K562 (cell line): ENCODE data around the gene VPS26A. TPM values are rescaled to one million over a fixed set of nuclear protein-coding genes. Genes with fewer than 3 reads are reported as not detected.

ENCODE experiments used
- ATAC-seq: fragments of 200-7000 bp; cut with Tn5 transposase; 3 replicates; pipeline ENCODE4 v1.9.1; 2020; ENCODE audit warnings: moderate library complexity
- BruUV-seq: library from RNA; stranded (reverse); fragments of 400-500 nt; replicated peaks from 2 replicates; lab custom pipeline; 2021; lab: Mats Ljungman, UMichigan
- CTCF ChIA-PET: fragments of 300-600 bp; formaldehyde crosslinking; extraction: SDS; loops from one replicate; lab custom pipeline; 2021; ENCODE audit warnings: low intra/inter-chr PET ratio; lab: Yijun Ruan, JAX
- POLR2A ChIA-PET: fragments of 300-600, 350-650 bp; sonication (Branson Sonifier 250); formaldehyde crosslinking; extraction: SDS; loops from one replicate; lab custom pipeline; 2021; ENCODE audit warnings: antibody characterized with exemption, inconsistent platforms; lab: Yijun Ruan, JAX
- DNase-seq, 4 experiments: peaks; one replicate each; pipeline versions ENCODE4 v3.0.0 to v3.0.0-alpha.2; 2011 to 2018; ENCODE audit warnings: low spot score in 3 of 4, mixed read lengths in 3 of 4; ENCODE audit errors: extremely low read depth in 1 of 4
- FAIRE-seq: peaks from 2 replicates; lab custom pipeline; 2011; peaks lifted over from hg19 to GRCh38; lab: Jason Lieb, UNC
- H2AFZ ChIP-seq: 2 replicates; pipeline ENCODE4 v1.6.0; 2011; ENCODE audit warnings: low read depth, low read length, control low read depth, inconsistent platforms
- H3K27ac ChIP-seq: fragments of 200-600 bp; 3 replicates; pipeline ENCODE4 v1.8.0; 2011; ENCODE audit warnings: low read depth, mild to moderate bottlenecking, control low read depth, inconsistent platforms, low read length, moderate library complexity, mixed read lengths; ENCODE audit errors: extremely low read depth
- H3K27me3 ChIP-seq, 2 experiments: fragments of 300-600 bp in 1 of 2; 2 replicates in 1 of 2; 3 replicates in 1 of 2; pipeline versions ENCODE4 v1.6.0 to v1.8.0; 2011; ENCODE audit warnings: inconsistent platforms in 2 of 2, low read length in 2 of 2, mild to moderate bottlenecking in 1 of 2, mixed read lengths in 1 of 2, moderate library complexity in 1 of 2; ENCODE audit not compliant: control insufficient read depth in 2 of 2, insufficient read depth in 2 of 2
- H3K36me3 ChIP-seq: fragments of 300-600 bp; 3 replicates; pipeline ENCODE4 v1.8.0; 2011; ENCODE audit warnings: mild to moderate bottlenecking, low read length, inconsistent platforms; ENCODE audit not compliant: control insufficient read depth, insufficient read depth
- H3K4me1 ChIP-seq, 2 experiments: fragments of 200-600 bp in 1 of 2; replicated peaks in 1 of 2; 2 replicates in 1 of 2; 3 replicates in 1 of 2; pipeline versions ENCODE4 v1.5.1 to v1.8.0; 2011; ENCODE audit warnings: inconsistent platforms in 2 of 2, low read length in 2 of 2, mild to moderate bottlenecking in 1 of 2, mixed read lengths in 1 of 2, moderate library complexity in 1 of 2; ENCODE audit not compliant: control insufficient read depth in 2 of 2, insufficient read depth in 2 of 2
- H3K4me2 ChIP-seq: 2 replicates; pipeline ENCODE4 v1.6.1; 2011; ENCODE audit warnings: low read length, control low read depth, inconsistent platforms, mixed read lengths; ENCODE audit not compliant: insufficient read depth
- H3K4me3 ChIP-seq: fragments of 200-600 bp; sonication (generic), shearing (Covaris generic); 2 replicates; pipeline ENCODE4 v1.5.1; 2016; ENCODE audit warnings: control low read depth, inconsistent platforms
- H3K79me2 ChIP-seq: fragments of 200-600 bp; 3 replicates; pipeline ENCODE4 v1.8.0; 2011; ENCODE audit warnings: low read length, inconsistent platforms; ENCODE audit not compliant: control insufficient read depth, insufficient read depth
- H3K9ac ChIP-seq, 2 experiments: 2 replicates each; pipeline versions ENCODE4 v1.6.0 to v1.6.1; 2011; ENCODE audit warnings: low read depth in 2 of 2, low read length in 2 of 2, control low read depth in 1 of 2, inconsistent platforms in 1 of 2, mild to moderate bottlenecking in 1 of 2, mixed read lengths in 1 of 2; ENCODE audit not compliant: insufficient read depth in 1 of 2
- H3K9me1 ChIP-seq: one replicate; pipeline ENCODE4 v1.6.0; 2011; ENCODE audit warnings: inconsistent platforms, mild to moderate bottlenecking, low read length, moderate library complexity; ENCODE audit not compliant: control insufficient read depth, insufficient read depth
- H3K9me3 ChIP-seq: replicated peaks from 2 replicates; pipeline ENCODE4 v1.5.1; 2011; ENCODE audit warnings: low read depth, low read length, inconsistent platforms; ENCODE audit not compliant: control insufficient read depth, insufficient read depth
- H4K20me1 ChIP-seq: replicated peaks from 2 replicates; pipeline ENCODE4 v1.6.1; 2011; ENCODE audit warnings: low read length, inconsistent platforms, mixed read lengths; ENCODE audit not compliant: control insufficient read depth, insufficient read depth
- BCL6 ChIP-seq: fragments of 250-450 bp; sonication (Bioruptor Pico); IDR thresholded peaks from 2 replicates; pipeline ENCODE4 v1.4.0; 2020
- ESRRB ChIP-seq: fragments of 250-450 bp; sonication (Bioruptor Pico); IDR thresholded peaks from 2 replicates; pipeline ENCODE4 v1.5.0; 2020; ENCODE audit warnings: mild to moderate bottlenecking, moderate library complexity, borderline replicate concordance
- HDAC6 ChIP-seq: IDR thresholded peaks from 2 replicates; pipeline ENCODE4 v1.6.1; 2012; ENCODE audit warnings: low read depth, mild to moderate bottlenecking, control low read depth, inconsistent platforms, low read length, moderate library complexity
- MITF ChIP-seq: IDR thresholded peaks from 2 replicates; pipeline ENCODE4 v1.6.1; 2014; ENCODE audit warnings: antibody characterized with exemption
- NR2C2 ChIP-seq, 2 experiments: fragments of 200-800 bp in 1 of 2; sonication (Bioruptor generic) in 1 of 2; sonication (generic) in 1 of 2; formaldehyde crosslinking in 1 of 2; IDR thresholded peaks; 2 replicates each; pipeline versions ENCODE4 v1.6.1 to v1.8.0; 2016 to 2022; ENCODE audit warnings: mild to moderate bottlenecking in 1 of 2, missing compliant biosample characterization in 1 of 2, missing genetic modification characterization in 1 of 2, missing genetic modification reagents in 1 of 2
- NUFIP1 ChIP-seq: fragments of 450-650 bp; IDR thresholded peaks from 2 replicates; pipeline ENCODE4 v1.6.1; 2018; ENCODE audit not compliant: partially characterized antibody
- TFE3 ChIP-seq: fragments of 450-650 bp; formaldehyde crosslinking; IDR thresholded peaks from 2 replicates; pipeline ENCODE4 v1.4.0; 2020; ENCODE audit warnings: mild to moderate bottlenecking, mixed read lengths
- USF2 ChIP-seq: sonication (generic); formaldehyde crosslinking; IDR thresholded peaks from 2 replicates; pipeline ENCODE4 v1.5.0; 2020; ENCODE audit warnings: missing genetic modification reagents
- ZEB2 ChIP-seq: fragments of 450-650 bp; IDR thresholded peaks from 2 replicates; pipeline ENCODE4 v1.6.1; 2016
- ZFP30 ChIP-seq: fragments of 250-450 bp; sonication (Bioruptor Pico); IDR thresholded peaks from 2 replicates; pipeline ENCODE4 v1.8.0; 2022; ENCODE audit warnings: moderate library complexity, mild to moderate bottlenecking, inconsistent platforms, borderline replicate concordance
- WGBS: fragments of 100-300 bp; shearing (Covaris generic); methylation state at CpG from one replicate; pipeline ENCODE4 v1.1.6; 2016; ENCODE audit warnings: low coverage, mixed read lengths; ENCODE audit not compliant: insufficient coverage; ENCODE audit errors: missing lambda C conversion rate; 5-methylcytosine and 5-hydroxymethylcytosine counted together
- in situ Hi-C: fragments of 300-500 bp; cut with MboI; formaldehyde crosslinking; loops from 4 replicates; pipeline ENCODE4 v1.15.0; 2018; ENCODE audit warnings: inconsistent platforms, mixed read lengths
- intact Hi-C: fragments of 100-400 bp; cut with micrococcal nuclease; formaldehyde crosslinking; loops from 2 replicates; pipeline ENCODE4 v1.14.2; 2022
- polyA plus RNA-seq, 8 experiments: library from polyadenylated mRNA; depleted of rRNA in 4 of 8; stranded (reverse) in 5 of 8; unstranded in 3 of 8; fragments of >200 nt; fragmentation: Nextera tagmentation in 2 of 8; fragmentation: Illumina TruSeq in 1 of 8; extraction: Ambion mirVana in 2 of 8; extraction: Trizol in 1 of 8; gene quantifications; 2 replicates each; pipeline versions ENCODE4 v1.2.1 to v1.2.3, GENCODE V29; 2011 to 2014; ENCODE audit warnings: inconsistent platforms in 1 of 8, missing spikeins in 1 of 8
- total RNA-seq, 7 experiments: library from RNA; depleted of rRNA in 6 of 7; stranded (reverse); fragments of >200 nt in 6 of 7; fragmentation: Illumina TruSeq in 2 of 7; extraction: Trizol in 2 of 7; gene quantifications; 2 replicates each; pipeline versions ENCODE4 v1.2.1 to v1.2.3, GENCODE V29; 2011 to 2021; ENCODE audit warnings: low replicate concordance in 1 of 7

Gene VPS26A
- total and polyA plus RNA-seq, 9 of the 15 experiments (the other 6 are each of a cell fraction or from before 2014, with no cell fraction given), result 47.1 to 137 (median 69.3) TPM

GRCh38 chr10:69208761-69209160 is 84.8 kb downstream of the VPS26A start:
- peaks cover 55% of the 10 kb centered on the region for H3K36me3 ChIP-seq
- H3K9me1 ChIP-seq, result no peaks in the 10 kb centered on the region
- no peak overlapping the region for H3K9ac ChIP-seq
- ATAC-seq, result no peak
- peaks cover 3 to 26% of the 10 kb centered on the region in 2 experiments for H3K4me1 ChIP-seq
- no peaks in the 10 kb centered on the region for H3K79me2 ChIP-seq
- in situ Hi-C loops, result no loop called here
- 86% methylated on average over 6 of the region's 6 CpGs for WGBS
- no peak overlapping the region for H3K4me3 ChIP-seq
- H2AFZ ChIP-seq, result no peak overlapping the region
- no TSS peak for BruUV-seq
- ChIA-PET CTCF (no interaction called here), POLR2A (interaction anchor here (0.6 to 12.6 kb wide), 2 partner anchors 12 to 29 kb away, joined by 3 to 95 read pairs; partner anchors contain the start of gene SUPV3L1)
- DNase-seq, result no peak
- no peaks in the 10 kb centered on the region for H4K20me1 ChIP-seq
- no peaks in the 10 kb centered on the region for H3K27me3 ChIP-seq
- no peaks in the 10 kb centered on the region for H3K9me3 ChIP-seq
- no peak for TF ChIP-seq BCL6 (CRISPR knock-in tag)
- no peak overlapping the region for H3K27ac ChIP-seq
- no peak for FAIRE-seq
- intact Hi-C loops, result no loop called here
- no peak overlapping the region for H3K4me2 ChIP-seq

- CTCF ChIA-PET, result no interaction called here
- in situ Hi-C loops (no loop called here), intact Hi-C loops (no loop called here)
- BruUV-seq, result no TSS peak
- Histone ChIP-seq H2AFZ (no peak overlapping the region), H3K4me3 (no peak overlapping the region), H4K20me1 (no peaks in the 10 kb centered on the region), H3K27ac (no peak overlapping the region), H3K27me3 (no peaks in the 10 kb centered on the region), H3K9me3 (no peaks in the 10 kb centered on the region), H3K9ac (no peak overlapping the region), H3K9me1 (no peaks in the 10 kb centered on the region), H3K4me1 (peaks cover 3 to 33% of the 10 kb centered on the region in 2 experiments), H3K79me2 (no peaks in the 10 kb centered on the region), H3K36me3 (peaks cover 45% of the 10 kb centered on the region), H3K4me2 (no peak overlapping the region)
- WGBS, result 31% methylated on average over 3 of the region's 3 CpGs
- ATAC-seq (no peak; the same call in 1 of the 3 replicates), FAIRE-seq (no peak), DNase-seq (no peak)
- POLR2A ChIA-PET, result interaction anchor here (1.2 to 12.6 kb wide), 3 partner anchors 13 to 30 kb away, joined by 3 to 95 read pairs (median 5); partner anchors contain the start of gene SUPV3L1
- no peak for TF ChIP-seq NUFIP1
- no peak for TF ChIP-seq MITF
- no peak for TF ChIP-seq ZFP30 (CRISPR knock-in tag)
- TF ChIP-seq ZEB2, result no peak
- peak; percentile 47; the same call in 1 of the 2 replicates for TF ChIP-seq USF2
- no peak for TF ChIP-seq HDAC6
- no peak for TF ChIP-seq ESRRB (CRISPR knock-in tag)
- no peak for TF ChIP-seq NR2C2 (CRISPR knock-in tag; IDR thresholded peaks at IDR 0.05)
- TF ChIP-seq NR2C2 (tag; IDR thresholded peaks at IDR 0.05), result peak; percentile 62; the same call in 1 of the 2 replicates
- peak; percentile 72 for TF ChIP-seq TFE3 (CRISPR knock-in tag)
Observed at GRCh38 chr10:69209787-69210484, 86.0 kb downstream of the VPS26A start.
